Motor neuron (in vitro differentiated cells): ENCODE measurements around the gene NARS2. TPM values are rescaled to one million over a fixed set of nuclear protein-coding genes. Genes with fewer than 3 reads are reported as not detected.
"Not testable (repeated sequence)": the region's sequence is repeated elsewhere in the genome, so short reads cannot be mapped to it uniquely, and the experiment has no call there.

Source experiments
- ATAC-seq, 8 experiments: fragments of 200-7000 bp; cut with Tn5 transposase; replicated peaks in 6 of 8; 2 replicates each; pipeline ENCODE4 v1.8.0; 2021; ENCODE audit warnings: mild to moderate bottlenecking in 8 of 8, moderate library complexity in 8 of 8
- H3K27ac ChIP-seq, 2 donors: fragments of 250-450 bp; sonication (Bioruptor Pico); 2 replicates each; pipeline ENCODE4 v1.9.0; 2021; ENCODE audit warnings: antibody characterized with exemption in 2 of 2, mild to moderate bottlenecking in 2 of 2, moderate library complexity in 1 of 2
- H3K4me1 ChIP-seq, 2 donors: fragments of 250-450 bp; sonication (Bioruptor Pico); replicated peaks in 1 of 2; 2 replicates each; pipeline ENCODE4 v1.6.1; 2021; ENCODE audit warnings: antibody characterized with exemption in 2 of 2, mild to moderate bottlenecking in 2 of 2, moderate library complexity in 1 of 2
- H3K4me3 ChIP-seq, 5 donors: fragments of 250-450 bp; sonication (Bioruptor Pico); 2 replicates each; pipeline ENCODE4 v1.9.0; 2021; ENCODE audit warnings: antibody characterized with exemption in 5 of 5, mild to moderate bottlenecking in 5 of 5, moderate library complexity in 4 of 5
- WGBS, 10 experiments: fragments of 450-650 bp; shearing (Covaris generic); methylation state at CpG; one replicate each; pipeline ENCODE4 v1.0.0; 2022; 5-methylcytosine and 5-hydroxymethylcytosine counted together
- in situ Hi-C, 9 experiments: fragments of 400-800 bp; cut with MboI; loops; one replicate each; pipeline ENCODE4 v1.15.0; 2021; ENCODE audit warnings: low sequenced_read_pairs in 9 of 9, low pct_unique_long_range_greater_than_20kb in 2 of 9; ENCODE audit not compliant: unreplicated experiment in 9 of 9
- total RNA-seq, 8 experiments: library from RNA; unstranded; fragments of 300-600 nt; gene quantifications; 2 replicates each; pipeline versions ENCODE4 v1.2.3 to v1.2.4, GENCODE V29; 2022

Gene NARS2
- total RNA-seq, 8 experiments from 2014 or later: 11.5 to 36.0 (median 28.1) TPM

GRCh38 chr11:78597579-78597978 is 22.9 kb upstream of the NARS2 start:
- ATAC-seq, H3K4me1 ChIP-seq, H3K4me3 ChIP-seq, H3K27ac ChIP-seq, in situ Hi-C loops: not testable (repeated sequence)
- WGBS, 10 experiments: 80% methylated on average over 1 of the region's 2 CpGs; no CpG with 5 or more reads in 9 of the 10 experiments

DNA sequence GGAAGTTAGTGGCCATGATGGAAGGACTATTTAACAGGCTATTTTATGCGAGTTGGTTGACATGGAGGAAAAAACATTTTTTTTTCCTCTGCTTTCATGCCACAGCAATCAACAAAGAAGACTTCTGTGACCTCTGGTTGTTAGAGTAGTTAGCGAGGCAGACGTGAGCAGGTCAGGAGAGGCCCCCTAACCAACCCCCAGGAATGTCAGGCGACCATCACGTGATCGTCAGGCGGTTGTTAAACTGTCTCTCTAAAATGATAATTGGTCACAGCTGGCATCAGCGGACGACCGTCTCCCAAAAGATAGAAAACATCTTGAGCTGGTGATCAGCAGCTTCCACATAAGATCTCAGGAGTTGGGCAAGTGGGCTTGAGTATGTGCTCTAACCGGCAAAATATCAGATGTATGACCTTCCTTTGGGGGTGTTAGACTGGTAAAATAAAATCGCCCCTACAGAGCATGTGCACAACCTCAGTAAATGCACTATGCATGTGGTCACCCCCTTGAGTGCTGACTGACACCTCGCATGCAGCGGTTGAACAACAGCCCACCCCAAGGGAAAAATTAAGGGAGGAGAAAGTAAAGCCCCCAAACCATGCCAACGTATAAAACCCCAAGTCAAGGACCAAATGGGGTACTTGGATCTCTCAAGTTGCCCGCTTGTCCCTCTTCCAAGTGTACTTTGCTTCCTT is 20.9 kb upstream of the NARS2 start:
- in situ Hi-C loops: no loop called here
- ATAC-seq: peak in 2 of 8 experiments; percentile 29 to 38
- Histone ChIP-seq H3K4me1 (no peaks in the 10 kb centered on the region), H3K27ac (no peak overlapping the region), H3K4me3 (no peak overlapping the region)
- WGBS, 10 experiments: 29 to 95% (median 83%) methylated on average over 3 to 11 of the region's 16 CpGs; no CpG with 5 or more reads in 1 of the 10 experiments

DNA sequence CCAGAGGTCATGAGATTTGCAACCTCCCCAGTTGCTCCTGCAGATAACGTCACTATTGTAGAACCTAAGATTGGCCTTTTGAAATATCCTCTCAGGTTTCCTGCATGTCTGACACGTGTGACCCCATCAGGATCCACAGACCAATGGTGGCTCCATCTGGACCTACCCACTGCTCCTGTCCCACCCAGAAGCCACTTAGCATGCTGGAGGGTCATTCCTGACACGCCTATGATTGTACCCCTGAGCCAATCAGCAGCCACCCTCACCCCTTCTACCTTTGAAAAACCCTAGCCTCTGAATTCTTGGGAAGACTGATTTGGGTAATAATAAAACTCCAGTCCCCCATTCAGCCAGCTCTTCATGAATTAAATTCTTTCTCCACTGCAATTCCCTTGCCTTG is 20.1 kb upstream of the NARS2 start:
- H3K4me3 ChIP-seq: no peak overlapping the region
- no peak overlapping the region for H3K27ac ChIP-seq
- H3K4me1 ChIP-seq: no peaks in the 10 kb centered on the region
- 57 to 100% (median 73%) methylated on average over 1 to 2 of the region's 3 CpGs; no CpG with 5 or more reads in 4 of the 10 experiments for WGBS, 10 experiments
- in situ Hi-C loops: no loop called here
- ATAC-seq: no peak

DNA sequence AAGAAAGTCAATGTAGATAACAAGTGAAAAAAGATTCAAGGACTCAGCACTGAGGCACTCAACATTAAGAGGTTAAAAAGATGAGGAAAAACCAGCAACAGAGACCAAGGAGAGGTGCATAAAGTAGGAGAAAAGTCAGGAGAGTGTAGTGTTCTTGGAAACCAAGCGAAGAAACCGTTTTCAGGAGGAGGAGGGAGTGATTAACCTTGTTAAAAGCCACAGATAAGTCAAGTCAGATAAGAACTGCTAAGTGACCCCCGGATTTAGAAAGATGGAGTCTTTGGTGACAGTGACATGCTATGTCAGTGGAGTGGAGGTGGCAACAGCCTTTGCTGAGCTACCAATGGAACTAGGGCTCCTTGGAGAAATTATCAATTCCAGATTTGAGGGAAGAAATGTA is 13.9 kb upstream of the NARS2 start:
- WGBS, 10 experiments: 3 to 88% (median 71%) methylated on average over 2 to 3 of the region's 3 CpGs
- Histone ChIP-seq H3K4me3 (no peak overlapping the region), H3K27ac (no peak overlapping the region), H3K4me1 (no peaks in the 10 kb centered on the region)
- in situ Hi-C loops: no loop called here
- no peak for ATAC-seq

DNA sequence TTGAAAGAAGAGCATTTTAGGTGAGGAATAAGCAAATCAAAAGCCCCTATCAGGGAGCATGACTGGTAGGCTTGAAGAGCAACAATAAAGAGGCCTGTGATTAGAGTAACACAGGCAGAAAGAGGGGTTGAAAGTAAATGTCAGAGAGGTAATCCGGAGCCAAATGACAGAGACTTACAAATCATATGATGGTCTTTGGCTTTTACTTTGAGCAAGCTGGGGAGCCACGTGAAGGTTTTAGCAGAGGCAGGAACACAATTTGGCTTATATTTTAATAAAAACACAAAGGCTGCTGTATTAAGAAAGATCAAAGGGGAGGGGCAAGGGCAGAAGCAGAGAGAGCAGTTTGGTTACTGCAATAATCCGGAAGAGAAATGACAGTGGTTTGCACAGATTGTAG is 12.8 kb upstream of the NARS2 start:
- 0 to 100% (median 75%) methylated on average over 2 to 3 of the region's 3 CpGs; no CpG with 5 or more reads in 1 of the 10 experiments for WGBS, 10 experiments

GRCh38 chr11:78586452-78587046 is 11.9 kb upstream of the NARS2 start:
- in situ Hi-C loops: no loop called here
- ATAC-seq: no peak
- no peak overlapping the region for H3K27ac ChIP-seq
- no peaks in the 10 kb centered on the region for H3K4me1 ChIP-seq
- WGBS, 10 experiments: 29 to 100% (median 100%) methylated on average over 1 of the region's 1 CpG; no CpG with 5 or more reads in 4 of the 10 experiments
- no peak overlapping the region for H3K4me3 ChIP-seq

More for the DNA sequence above, 12.8 kb upstream of the NARS2 start:
- no peak overlapping the region for H3K4me3 ChIP-seq
- ATAC-seq: no peak
- in situ Hi-C loops: no loop called here
- no peaks in the 10 kb centered on the region for H3K4me1 ChIP-seq
- H3K27ac ChIP-seq: no peak overlapping the region

GRCh38 chr11:78583889-78584288 is 9.2 kb upstream of the NARS2 start:
- in situ Hi-C loops: no loop called here
- ATAC-seq: no peak
- WGBS, 10 experiments: 13 to 90% (median 76%) methylated on average over 1 to 2 of the region's 2 CpGs; no CpG with 5 or more reads in 1 of the 10 experiments

GRCh38 chr11:78577495-78577894 is 2.8 kb upstream of the NARS2 start:
- in situ Hi-C loops: no loop called here

More at GRCh38 chr11:78583889-78584288, 9.2 kb upstream of the NARS2 start:
- no peak overlapping the region for H3K4me3 ChIP-seq
- no peaks in the 10 kb centered on the region for H3K4me1 ChIP-seq
- no peak overlapping the region for H3K27ac ChIP-seq

GRCh38 chr11:78576549-78577097 is 2.0 kb upstream of the NARS2 start:
- no peak overlapping the region for H3K27ac ChIP-seq
- peak in 1 of 8 experiments; percentile 2 for ATAC-seq
- no peak overlapping the region for H3K4me3 ChIP-seq
- 76 to 98% (median 89%) methylated on average over 4 to 7 of the region's 8 CpGs; no CpG with 5 or more reads in 1 of the 10 experiments for WGBS, 10 experiments
- peaks cover 0 to 6% of the 10 kb centered on the region in 2 donors for H3K4me1 ChIP-seq
- in situ Hi-C loops: no loop called here

More at GRCh38 chr11:78577495-78577894, 2.8 kb upstream of the NARS2 start:
- Histone ChIP-seq H3K4me3 (no peak overlapping the region), H3K4me1 (peaks cover 0 to 6% of the 10 kb centered on the region in 2 donors), H3K27ac (no peak overlapping the region)
- no peak for ATAC-seq
- 35 to 100% (median 72%) methylated on average over 1 to 4 of the region's 4 CpGs; no CpG with 5 or more reads in 4 of the 10 experiments for WGBS, 10 experiments

DNA sequence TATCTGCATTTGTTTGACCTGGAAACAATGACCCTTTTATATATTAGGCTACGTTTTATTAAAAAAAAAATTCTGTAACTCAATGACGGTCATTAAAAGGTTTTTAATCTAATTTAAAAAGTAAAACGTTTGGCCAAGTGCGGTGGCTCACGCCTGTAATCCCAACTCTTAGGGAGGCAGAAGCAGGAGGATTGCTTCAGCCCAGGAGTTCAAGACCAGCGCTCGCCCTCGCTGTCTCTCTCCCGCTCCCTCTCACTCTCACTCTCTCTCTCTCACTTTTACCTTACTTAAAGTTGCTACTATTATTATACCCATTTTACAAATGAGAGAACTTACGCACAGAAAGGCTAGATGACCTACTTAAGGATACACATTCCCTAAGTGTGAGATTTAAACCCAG is 814 bp upstream of the NARS2 start:
- H3K27ac ChIP-seq: no peak overlapping the region
- in situ Hi-C loops: no loop called here
- WGBS, 10 experiments: 36 to 100% (median 67%) methylated on average over 1 to 10 of the region's 10 CpGs; no CpG with 5 or more reads in 1 of the 10 experiments
- ATAC-seq: no peak
- H3K4me1 ChIP-seq: peaks cover 0 to 6% of the 10 kb centered on the region in 2 donors
- peak overlapping the region; percentile 51 to 87 (median 80) for H3K4me3 ChIP-seq

- no peak for ATAC-seq
- Histone ChIP-seq H3K27ac (no peak overlapping the region), H3K4me1 (peaks cover 0 to 6% of the 10 kb centered on the region in 2 donors), H3K4me3 (peak overlapping the region; percentile 51 to 87 (median 80))
- in situ Hi-C loops: loop anchor here in 5 of 9 experiments (25.0 kb wide), 3 partner anchors 136 to 336 kb away; partner anchors contain the start of gene GAB2 (in 1 of the 5)
- 0 to 33% (median 5%) methylated on average over 1 to 5 of the region's 5 CpGs; no CpG with 5 or more reads in 1 of the 10 experiments for WGBS, 10 experiments
These were observed 983 bp downstream of the NARS2 start for GRCh38 chr11:78573681-78574080.

- no peak for ATAC-seq
- in situ Hi-C loops: loop anchor here in 5 of 9 experiments (25.0 kb wide), 3 partner anchors 136 to 336 kb away; partner anchors contain the start of gene GAB2 (in 1 of the 5)
- peak overlapping the region; percentile 51 to 87 (median 80) for H3K4me3 ChIP-seq
- no peak overlapping the region for H3K27ac ChIP-seq
- peaks cover 0 to 6% of the 10 kb centered on the region in 2 donors for H3K4me1 ChIP-seq
- WGBS, 10 experiments: 43 to 100% (median 83%) methylated on average over 1 to 3 of the region's 3 CpGs; no CpG with 5 or more reads in 2 of the 10 experiments
These were observed 1.4 kb downstream of the NARS2 start for GRCh38 chr11:78573271-78573670.

DNA sequence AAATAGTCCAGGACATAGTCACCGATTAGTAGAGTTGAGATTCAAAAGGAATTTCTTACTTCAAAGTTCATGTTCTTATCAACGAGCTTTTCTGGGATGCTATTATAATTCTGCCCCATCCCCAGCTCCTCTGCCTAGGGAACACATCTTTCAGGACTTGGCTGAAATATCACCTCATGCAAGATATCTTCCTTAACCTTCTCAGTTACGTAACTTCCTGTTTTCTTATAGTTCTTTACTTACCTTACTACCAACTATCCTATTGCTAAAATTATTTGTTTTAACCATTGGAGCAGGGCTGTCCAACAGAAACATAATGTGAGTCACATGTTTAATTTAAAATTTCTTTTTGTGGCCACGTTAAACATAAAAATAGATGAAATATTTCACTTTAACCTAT is 2.3 kb downstream of the NARS2 start:
- in situ Hi-C loops: loop anchor here in 5 of 9 experiments (25.0 kb wide), 3 partner anchors 135 to 335 kb away; partner anchors contain the start of gene GAB2 (in 1 of the 5)
- no peak overlapping the region for H3K4me3 ChIP-seq
- 64 to 100% (median 88%) methylated on average over 2 to 4 of the region's 4 CpGs; no CpG with 5 or more reads in 1 of the 10 experiments for WGBS, 10 experiments
- no peak for ATAC-seq
- no peak overlapping the region for H3K27ac ChIP-seq
- H3K4me1 ChIP-seq: peaks cover 0 to 6% of the 10 kb centered on the region in 2 donors
